ENCODE data around the gene DNTT.

- no peak for TF ChIP-seq CTCF (IDR thresholded peaks at IDR 0.05; ENCODE audit: low read depth, low read length)
- TF ChIP-seq POLR2A (IDR thresholded peaks at IDR 0.05; ENCODE audit: extremely low read depth, insufficient read length): no peak
- TF ChIP-seq MYC (IDR thresholded peaks at IDR 0.05; ENCODE audit: low read depth, low read length): no peak
- TF ChIP-seq, protein P1, sequence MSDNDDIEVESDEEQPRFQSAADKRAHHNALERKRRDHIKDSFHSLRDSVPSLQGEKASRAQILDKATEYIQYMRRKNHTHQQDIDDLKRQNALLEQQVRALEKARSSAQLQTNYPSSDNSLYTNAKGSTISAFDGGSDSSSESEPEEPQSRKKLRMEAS (IDR thresholded peaks at IDR 0.05; ENCODE audit: low read depth, low read length): no peak
Observed at GRCh38 chr10:96387161-96387560, 82.9 kb downstream of the DNTT start.

Measured in NB4 (cell line).